HEK293T (cell line): ENCODE data around the gene IL4R.
A peak's percentile ranks its signal among the peaks of the same experiment; 100 is the strongest.

Source experiments
- CTCF ChIA-PET: fragments of 350-600 bp; formaldehyde crosslinking; extraction: SDS; loops from one replicate; lab custom pipeline; 2021; ENCODE audit warnings: antibody characterized with exemption, inconsistent platforms; lab: Yijun Ruan, JAX
- POLR2A ChIA-PET: fragments of 350-600 bp; formaldehyde crosslinking; extraction: SDS; loops from one replicate; lab custom pipeline; 2020; ENCODE audit warnings: antibody characterized with exemption, inconsistent platforms; lab: Yijun Ruan, JAX
- DNase-seq: peaks from one replicate; pipeline ENCODE4 v3.0.0; 2012; ENCODE audit warnings: mixed read lengths; ENCODE audit errors: extremely low spot score
- ARNT ChIP-seq: fragments of 450-650 bp; IDR thresholded peaks from 2 replicates; pipeline ENCODE4 v1.6.1; 2017; ENCODE audit warnings: mild to moderate bottlenecking
- BHLHE40 ChIP-seq: fragments of 450-650 bp; IDR thresholded peaks from 2 replicates; pipeline ENCODE4 v1.6.1; 2016; ENCODE audit warnings: mild to moderate bottlenecking, moderate library complexity, borderline replicate concordance
- CTBP1 ChIP-seq: fragments of 450-650 bp; IDR thresholded peaks from 2 replicates; pipeline ENCODE4 v1.6.1; 2016; ENCODE audit warnings: borderline replicate concordance
- ELF4 ChIP-seq: fragments of 450-650 bp; IDR thresholded peaks from 2 replicates; pipeline ENCODE4 v1.6.1; 2017; ENCODE audit warnings: antibody characterized with exemption
- FOXA1 ChIP-seq: fragments of 450-650 bp; IDR thresholded peaks from 2 replicates; pipeline ENCODE4 v1.6.1; 2016; ENCODE audit warnings: mild to moderate bottlenecking
- FOXK2 ChIP-seq: fragments of 450-650 bp; IDR thresholded peaks from 2 replicates; pipeline ENCODE4 v1.6.1; 2016; ENCODE audit warnings: mild to moderate bottlenecking
- FOXM1 ChIP-seq: fragments of 450-650 bp; IDR thresholded peaks from 2 replicates; pipeline ENCODE4 v1.6.1; 2017; ENCODE audit warnings: mild to moderate bottlenecking, borderline replicate concordance
- HDGF ChIP-seq: fragments of 450-650 bp; IDR thresholded peaks from 2 replicates; pipeline ENCODE4 v1.6.1; 2017; ENCODE audit warnings: antibody characterized with exemption, borderline replicate concordance
- L3MBTL2 ChIP-seq: fragments of 450-650 bp; conservative IDR thresholded peaks from 2 replicates; pipeline ENCODE4 v1.6.1; 2016; ENCODE audit warnings: mild to moderate bottlenecking
- LEF1 ChIP-seq: fragments of 450-650 bp; IDR thresholded peaks from 2 replicates; pipeline ENCODE4 v1.6.1; 2017; ENCODE audit warnings: mild to moderate bottlenecking, borderline replicate concordance
- NFRKB ChIP-seq: fragments of 450-650 bp; IDR thresholded peaks from 2 replicates; pipeline ENCODE4 v1.6.1; 2016; ENCODE audit warnings: mild to moderate bottlenecking, moderate library complexity
- SP1 ChIP-seq: fragments of 450-650 bp; IDR thresholded peaks from 2 replicates; pipeline ENCODE4 v1.6.1; 2017
- SUZ12 ChIP-seq: fragments of 450-650 bp; IDR thresholded peaks from 2 replicates; pipeline ENCODE4 v1.6.1; 2016; ENCODE audit warnings: mild to moderate bottlenecking
- TARDBP ChIP-seq: fragments of 450-650 bp; IDR thresholded peaks from 2 replicates; pipeline ENCODE4 v1.6.1; 2016
- ZNF384 ChIP-seq: fragments of 450-650 bp; IDR thresholded peaks from 2 replicates; pipeline ENCODE4 v1.6.1; 2016
- TF ChIP-seq, protein P1 (sequence below): fragments of 450-650 bp; IDR thresholded peaks from 2 replicates; pipeline ENCODE4 v1.6.1; 2016

Gene IL4R

DNA sequence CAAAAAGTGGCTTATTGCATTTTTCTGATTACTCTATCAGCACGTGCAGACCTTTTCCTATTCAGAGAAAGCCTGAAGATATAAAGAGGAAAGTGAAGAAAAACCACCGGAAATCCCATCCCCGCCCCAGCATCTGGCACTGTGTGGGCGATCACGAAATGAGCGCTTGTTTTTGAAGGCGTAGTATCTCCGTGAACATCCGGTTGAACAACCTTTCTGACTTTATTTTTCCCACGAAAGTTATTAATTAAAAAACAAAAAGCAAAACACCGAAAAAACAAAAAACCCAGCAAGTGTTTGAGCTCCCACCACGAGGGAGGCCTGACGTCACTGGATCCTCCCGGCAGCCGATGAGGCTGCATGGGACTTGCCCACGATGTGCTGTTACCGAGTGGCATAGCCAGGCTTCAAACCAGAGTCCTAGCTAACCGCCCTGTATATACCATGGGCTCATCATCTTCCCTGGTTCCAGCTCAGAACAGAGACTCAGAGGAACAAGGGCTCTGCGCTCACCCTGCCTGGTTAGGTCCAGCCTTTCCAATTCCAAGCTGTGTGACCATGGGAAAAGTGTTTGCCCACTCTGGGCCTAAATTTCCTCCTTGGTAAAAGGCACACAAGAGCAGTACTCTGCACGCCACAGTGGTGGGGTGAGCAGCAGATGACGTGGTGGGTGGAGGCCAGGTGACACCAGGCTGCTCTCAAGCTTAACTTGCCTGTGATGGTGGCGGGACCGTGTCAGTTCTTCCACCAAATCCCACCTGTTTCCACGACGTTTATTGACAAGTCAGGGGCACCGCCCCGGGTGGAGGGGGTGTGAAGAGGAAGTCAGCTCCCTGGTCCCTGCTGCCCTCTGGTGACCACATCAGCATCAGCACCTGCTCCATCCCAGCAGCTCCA is 53.9 kb downstream of the IL4R start:
- DNase-seq: peak; percentile 86
- CTCF ChIA-PET: interaction anchor here (0.6 to 1.8 kb wide), 11 partner anchors 10 to 215 kb away, joined by 3 to 10 read pairs (median 3); partner anchors contain the start of gene KDM8
- TF ChIP-seq, protein P1, sequence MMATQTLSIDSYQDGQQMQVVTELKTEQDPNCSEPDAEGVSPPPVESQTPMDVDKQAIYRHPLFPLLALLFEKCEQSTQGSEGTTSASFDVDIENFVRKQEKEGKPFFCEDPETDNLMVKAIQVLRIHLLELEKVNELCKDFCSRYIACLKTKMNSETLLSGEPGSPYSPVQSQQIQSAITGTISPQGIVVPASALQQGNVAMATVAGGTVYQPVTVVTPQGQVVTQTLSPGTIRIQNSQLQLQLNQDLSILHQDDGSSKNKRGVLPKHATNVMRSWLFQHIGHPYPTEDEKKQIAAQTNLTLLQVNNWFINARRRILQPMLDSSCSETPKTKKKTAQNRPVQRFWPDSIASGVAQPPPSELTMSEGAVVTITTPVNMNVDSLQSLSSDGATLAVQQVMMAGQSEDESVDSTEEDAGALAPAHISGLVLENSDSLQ: no peak
- no peak for TF ChIP-seq CTBP1
- no peak for TF ChIP-seq SUZ12
- no peak for TF ChIP-seq TARDBP
- TF ChIP-seq SP1: no peak
- TF ChIP-seq ZNF384: no peak
- TF ChIP-seq ELF4: no peak
- no peak for TF ChIP-seq L3MBTL2
- TF ChIP-seq BHLHE40: no peak
- no peak for TF ChIP-seq FOXM1
- TF ChIP-seq HDGF: no peak
- no peak for TF ChIP-seq FOXK2
- no peak for TF ChIP-seq NFRKB
- no peak for TF ChIP-seq ARNT
- TF ChIP-seq FOXA1: no peak
- no peak for TF ChIP-seq LEF1
- POLR2A ChIA-PET: no interaction called here

DNA sequence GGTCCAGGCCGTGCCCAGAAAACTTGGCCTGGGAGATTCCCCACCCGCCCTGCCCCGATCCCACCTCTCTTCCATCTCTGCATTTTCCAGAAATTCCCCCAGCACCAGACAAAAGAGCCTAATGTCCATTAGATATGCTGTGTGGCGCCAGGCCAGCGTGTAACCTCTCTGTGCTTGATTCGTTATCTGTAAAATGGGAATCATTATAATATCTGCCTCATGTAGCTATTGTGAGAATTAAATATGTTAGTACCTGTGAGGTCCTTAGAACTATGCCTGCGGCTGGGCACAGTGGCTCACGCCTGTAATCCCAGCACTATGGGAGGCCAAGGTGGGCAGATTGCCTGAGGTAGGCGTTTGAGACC is 54.6 kb downstream of the IL4R start:
- CTCF ChIA-PET: interaction anchor here (0.6 to 1.8 kb wide), 10 partner anchors 9 to 195 kb away, joined by 3 to 10 read pairs (median 3); partner anchors contain the start of gene KDM8
- TF ChIP-seq FOXA1 (no peak), ARNT (no peak), TARDBP (no peak), BHLHE40 (no peak), ELF4 (no peak), FOXM1 (no peak), LEF1 (no peak), L3MBTL2 (no peak), SUZ12 (no peak), NFRKB (no peak), SP1 (no peak), FOXK2 (no peak), CTBP1 (no peak), HDGF (no peak)
- POLR2A ChIA-PET: no interaction called here
- no peak for DNase-seq

DNA sequence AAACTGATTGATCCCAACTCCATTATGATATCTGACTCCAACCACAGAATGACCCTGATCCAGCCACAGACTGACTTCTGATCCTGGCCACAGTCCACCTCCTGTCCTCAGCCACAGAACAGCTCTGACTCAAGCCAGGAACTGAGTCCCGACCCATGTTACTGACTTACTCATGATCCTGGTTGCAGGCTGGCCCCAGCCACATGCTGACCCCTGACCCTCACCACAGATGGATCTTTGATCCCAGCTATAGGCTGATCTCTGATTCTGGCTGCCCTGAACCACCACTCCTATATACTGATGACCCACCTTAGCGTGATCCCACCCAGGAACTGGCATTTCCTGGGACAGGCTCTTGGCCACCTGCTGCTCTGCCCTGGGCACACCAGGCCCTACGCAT is 56.0 kb downstream of the IL4R start:
- no peak for DNase-seq
- TF ChIP-seq ELF4: no peak
- no peak for TF ChIP-seq L3MBTL2
- TF ChIP-seq, protein P1: no peak
- TF ChIP-seq HDGF: no peak
- TF ChIP-seq SP1: no peak
- no peak for TF ChIP-seq ZNF384
- TF ChIP-seq FOXK2: no peak
- TF ChIP-seq TARDBP: no peak
- TF ChIP-seq LEF1: no peak
- TF ChIP-seq FOXM1: no peak
- POLR2A ChIA-PET: no interaction called here
- CTCF ChIA-PET: interaction anchor here (0.9 kb wide), 1 partner anchor 191 kb away, joined by 3 read pairs; no protein-coding TSS in a partner anchor

DNA sequence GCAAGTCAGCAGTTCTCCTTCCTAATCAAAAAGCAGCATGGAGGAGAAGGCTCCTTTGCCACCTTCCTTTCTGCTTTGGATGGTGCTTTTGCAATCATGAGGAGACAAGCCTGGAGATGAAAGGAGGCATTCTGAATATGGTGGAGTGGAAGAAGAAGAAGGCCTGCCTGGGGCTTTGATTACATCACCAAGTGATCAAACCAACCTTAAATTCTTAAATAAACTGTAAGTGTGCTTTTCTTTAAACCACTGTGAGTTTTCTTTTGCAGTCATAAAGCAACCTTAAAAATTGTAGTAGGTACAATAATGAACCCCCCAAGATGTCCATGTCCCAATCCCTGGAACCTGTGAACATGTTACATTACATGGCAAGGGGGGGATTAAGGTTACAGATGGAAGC is 56.5 kb downstream of the IL4R start:
- TF ChIP-seq CTBP1: no peak
- no peak for TF ChIP-seq L3MBTL2
- TF ChIP-seq HDGF: no peak
- TF ChIP-seq LEF1: no peak
- TF ChIP-seq SUZ12: no peak
- no peak for TF ChIP-seq ELF4
- TF ChIP-seq NFRKB: no peak
- no peak for TF ChIP-seq SP1
- TF ChIP-seq, protein P1: no peak
- TF ChIP-seq FOXA1: no peak
- TF ChIP-seq ARNT: no peak
- TF ChIP-seq TARDBP: no peak
- TF ChIP-seq BHLHE40: no peak
- DNase-seq: no peak
- CTCF ChIA-PET: interaction anchor here (0.9 kb wide), 1 partner anchor 191 kb away, joined by 3 read pairs; no protein-coding TSS in a partner anchor
- POLR2A ChIA-PET: no interaction called here

DNA sequence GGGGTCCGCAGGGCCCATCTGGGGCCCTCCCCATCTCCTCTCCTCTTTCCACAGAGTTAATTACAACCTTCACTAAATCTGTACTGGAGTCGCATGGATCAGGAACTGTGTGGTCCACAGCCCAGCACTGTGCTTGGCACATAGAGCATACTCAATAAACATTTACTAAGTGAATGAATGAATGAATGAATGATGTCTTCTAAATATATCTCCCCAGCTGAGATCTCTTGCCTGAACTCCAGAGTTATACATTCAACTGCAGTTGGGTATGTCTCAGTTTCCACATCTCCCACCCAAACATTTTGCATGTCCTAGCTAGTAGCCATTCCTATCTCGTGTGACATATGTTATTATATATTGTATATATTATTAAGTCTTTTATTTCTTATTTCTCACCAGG is 59.5 kb downstream of the IL4R start:
- POLR2A ChIA-PET: interaction anchor here (1.6 kb wide), 1 partner anchor 169 kb away, joined by 5 read pairs; the partner anchor contains the start of gene KDM8
- DNase-seq: no peak
- CTCF ChIA-PET: no interaction called here
- TF ChIP-seq FOXM1: no peak
- TF ChIP-seq L3MBTL2: no peak
- TF ChIP-seq FOXA1: no peak
- no peak for TF ChIP-seq ELF4
- no peak for TF ChIP-seq BHLHE40
- TF ChIP-seq FOXK2: no peak
